Inflammatory macrophage (primary cell): ENCODE data around the gene ARHGAP25.

Experiments
- DNase-seq, 2 donors: peaks; one replicate each; pipeline ENCODE4 v3.0.0-alpha.2; 2020 to 2022

The ARHGAP25 gene

DNA sequence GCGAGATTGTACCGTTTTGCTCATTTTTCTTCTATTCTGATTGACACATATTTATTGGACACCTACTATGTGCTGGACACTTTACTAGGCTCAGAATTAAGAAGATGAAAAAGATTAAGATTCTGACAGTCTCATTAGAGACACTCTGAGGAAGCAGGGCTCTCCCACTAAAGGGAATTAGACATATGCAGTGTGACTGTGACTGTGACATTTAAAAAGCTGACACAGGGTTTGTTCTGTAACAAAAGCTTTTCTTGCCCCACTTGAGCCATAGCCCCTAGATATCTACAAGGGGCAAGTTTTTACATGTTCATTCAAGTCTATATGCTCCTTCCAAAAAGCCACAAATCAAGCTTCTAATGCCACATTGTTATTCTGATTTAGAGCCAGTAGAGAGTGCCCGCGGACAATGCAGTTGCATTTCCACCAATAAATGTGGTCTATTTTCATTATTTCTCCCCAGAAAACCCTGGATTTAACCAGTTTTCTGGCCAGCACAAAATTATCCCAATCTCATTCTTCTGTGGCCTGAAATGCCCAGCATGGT lies 9.8 kb downstream of the ARHGAP25 start:
- peak; percentile 70 to 79 for DNase-seq

DNA sequence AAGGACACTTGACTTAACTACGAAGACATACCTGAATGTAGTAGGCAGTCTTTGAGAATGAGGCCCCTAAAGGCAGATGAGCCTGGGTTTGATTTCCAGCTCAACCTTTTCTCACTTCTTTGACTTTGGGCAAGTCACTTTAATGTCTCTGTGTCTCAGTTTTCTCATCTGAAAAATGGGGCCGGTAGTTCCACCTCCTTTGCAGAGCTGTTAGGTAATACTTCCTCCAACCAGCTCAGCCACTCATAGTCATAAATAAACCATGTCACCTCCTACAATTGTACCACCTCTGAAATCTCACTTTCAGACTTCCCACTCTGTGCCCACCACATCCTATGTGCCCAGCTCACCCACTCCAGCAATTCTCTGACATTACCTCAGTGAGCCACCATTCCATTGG lies 10.4 kb downstream of the ARHGAP25 start:
- peak; percentile 64 to 79 for DNase-seq

DNA sequence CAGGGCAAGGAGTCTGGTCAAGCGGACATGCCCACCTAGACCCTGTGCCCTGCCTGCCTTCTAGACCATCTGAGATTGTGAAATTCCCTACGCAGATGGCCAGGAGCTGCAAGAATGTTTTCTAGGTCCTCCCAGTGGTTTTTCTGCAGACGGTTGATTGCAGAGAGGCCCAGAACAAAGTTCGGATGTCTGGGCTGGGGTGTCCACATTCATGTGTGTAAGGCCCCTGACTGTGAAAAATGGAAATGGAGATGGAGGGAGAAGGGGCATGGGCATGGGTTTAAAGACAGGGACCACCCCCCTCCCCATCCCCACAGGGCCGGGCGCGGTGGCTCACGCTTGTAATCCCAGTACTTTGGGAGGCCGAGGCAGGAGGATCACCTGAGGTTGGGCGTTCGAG lies 11.8 kb downstream of the ARHGAP25 start:
- DNase-seq: no peak

DNA sequence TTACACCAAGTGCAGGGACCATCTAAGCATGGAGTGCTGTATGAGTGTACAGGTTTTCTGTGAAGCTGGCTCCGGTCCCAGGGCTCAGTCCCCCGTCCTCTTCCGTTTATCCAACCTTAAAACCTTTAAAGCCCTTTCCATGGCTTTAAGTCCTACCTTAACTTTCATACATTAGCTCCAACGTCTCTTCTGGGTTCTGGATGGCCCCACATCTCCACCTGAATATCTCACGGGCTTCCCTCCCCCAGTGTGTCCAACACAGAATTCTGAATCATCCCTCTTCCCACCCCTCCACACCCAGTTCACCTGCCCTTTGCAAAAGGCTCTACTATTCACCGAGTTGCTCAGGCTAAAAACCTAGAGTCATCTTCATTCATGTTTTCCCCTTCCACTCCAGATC lies 12.8 kb downstream of the ARHGAP25 start:
- no peak for DNase-seq

DNA sequence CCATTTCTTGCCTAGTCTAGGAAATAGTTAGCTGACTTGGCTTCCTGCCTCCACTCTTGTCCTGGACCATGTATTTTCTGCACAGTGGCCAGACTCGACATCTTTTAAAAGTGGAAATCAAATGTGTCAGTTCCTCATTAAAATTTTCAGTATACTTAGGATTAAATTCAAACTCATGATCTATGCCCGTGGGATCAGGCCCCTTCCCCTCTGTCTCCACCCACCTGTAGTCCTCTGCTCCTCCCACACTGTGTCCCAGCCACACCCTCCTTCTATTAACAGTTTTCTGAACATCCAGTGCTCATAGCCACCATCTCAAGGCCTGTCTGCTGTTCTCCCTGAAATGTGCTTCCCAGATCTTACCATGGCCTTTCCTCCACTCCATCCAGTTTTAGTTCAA lies 13.3 kb downstream of the ARHGAP25 start:
- peak; percentile 35 to 45 for DNase-seq

- DNase-seq: peak; percentile 45 to 78
These were observed 14.0 kb downstream of the ARHGAP25 start for GRCh38 chr2:68748568-68748967.

DNA sequence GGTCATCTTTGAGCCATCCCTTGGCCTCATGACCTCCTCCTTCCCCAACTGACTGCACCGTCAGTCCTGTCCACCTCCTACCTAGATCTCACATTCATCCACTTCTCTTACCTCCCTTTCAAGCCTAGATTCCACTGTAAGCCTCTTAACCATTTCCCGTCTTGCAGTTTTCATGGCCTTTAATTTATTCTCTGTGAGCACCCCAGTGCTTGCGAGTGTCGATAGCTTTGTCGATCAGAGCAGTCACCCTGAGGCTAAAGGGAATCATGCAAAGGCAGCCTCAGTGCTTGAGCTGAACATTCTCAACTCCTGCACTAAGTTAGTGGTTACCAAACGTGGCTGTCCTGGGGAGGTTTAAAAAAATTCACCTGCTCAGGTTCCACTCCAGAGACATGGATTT lies 14.7 kb downstream of the ARHGAP25 start:
- peak in 1 of 2 donors; percentile 41 for DNase-seq

- no peak for DNase-seq
These were observed 16.2 kb downstream of the ARHGAP25 start for GRCh38 chr2:68750592-68751396.

DNA sequence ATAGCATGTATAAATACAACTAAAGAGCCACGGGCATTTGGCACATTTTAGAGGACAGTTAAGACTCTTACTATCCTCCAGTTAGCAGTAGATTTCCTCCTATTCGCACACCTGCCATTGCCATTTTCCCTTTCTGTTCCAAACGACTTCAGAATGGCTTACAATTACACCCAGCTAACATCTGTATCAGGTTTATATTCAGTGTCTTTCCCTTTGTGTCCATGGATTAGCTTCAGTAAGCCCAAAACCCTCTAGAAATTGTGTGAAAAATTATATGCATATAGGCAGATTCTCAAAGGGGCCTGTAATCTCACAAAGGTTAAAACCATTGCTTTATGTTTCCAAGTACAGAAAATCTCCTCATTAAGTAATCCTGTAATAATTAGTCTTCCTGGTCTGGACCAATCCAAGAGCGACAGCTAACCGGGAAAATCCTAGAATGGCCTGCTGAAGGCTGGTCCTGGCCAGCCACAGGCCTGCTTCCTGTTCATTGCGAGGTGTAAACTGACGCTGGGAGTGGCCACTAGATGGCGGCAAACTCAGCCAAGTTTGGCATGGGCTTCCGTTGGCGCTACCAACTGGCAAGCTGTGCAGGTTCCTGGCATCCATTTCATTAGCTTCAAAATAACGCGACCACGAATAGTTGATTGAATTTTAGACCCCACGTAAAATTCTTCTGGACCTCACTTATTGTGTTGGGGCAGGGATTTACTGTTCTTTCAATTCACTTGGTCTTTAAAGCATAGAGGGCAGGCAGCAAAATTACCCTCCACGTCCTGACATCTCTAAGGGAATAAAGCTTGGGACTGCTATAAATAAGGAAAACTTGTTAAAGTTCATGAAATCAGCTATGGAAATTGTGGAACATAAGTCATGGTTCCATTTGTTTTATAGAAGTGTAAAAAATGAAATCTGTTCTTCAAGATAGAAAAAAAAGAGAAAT lies 17.1 kb downstream of the ARHGAP25 start:
- DNase-seq: peak; percentile 91 to 93

DNA sequence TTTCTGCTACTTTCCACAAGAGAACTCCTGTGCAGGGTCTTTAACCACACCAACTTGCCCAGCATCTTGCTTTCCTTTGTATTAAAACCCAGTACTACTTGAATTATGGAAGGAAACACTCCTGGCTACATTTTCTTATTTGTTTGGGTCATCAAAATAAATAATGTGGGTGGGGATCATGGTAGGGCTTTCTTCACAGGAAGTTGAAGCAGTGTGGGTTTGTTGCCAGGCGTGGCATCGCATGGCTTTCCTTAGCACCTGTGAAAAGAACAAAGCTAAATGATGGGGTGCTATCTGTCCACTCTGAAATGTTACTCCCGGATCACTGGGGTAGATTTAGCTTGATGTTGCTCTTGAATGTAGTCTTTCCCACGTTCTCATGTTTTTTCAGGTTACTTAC lies 18.7 kb downstream of the ARHGAP25 start:
- no peak for DNase-seq

- no peak for DNase-seq
These were observed 20.5 kb downstream of the ARHGAP25 start for GRCh38 chr2:68755071-68755470.

GRCh38 chr2:68756178-68756577 lies 21.6 kb downstream of the ARHGAP25 start:
- no peak for DNase-seq

DNA sequence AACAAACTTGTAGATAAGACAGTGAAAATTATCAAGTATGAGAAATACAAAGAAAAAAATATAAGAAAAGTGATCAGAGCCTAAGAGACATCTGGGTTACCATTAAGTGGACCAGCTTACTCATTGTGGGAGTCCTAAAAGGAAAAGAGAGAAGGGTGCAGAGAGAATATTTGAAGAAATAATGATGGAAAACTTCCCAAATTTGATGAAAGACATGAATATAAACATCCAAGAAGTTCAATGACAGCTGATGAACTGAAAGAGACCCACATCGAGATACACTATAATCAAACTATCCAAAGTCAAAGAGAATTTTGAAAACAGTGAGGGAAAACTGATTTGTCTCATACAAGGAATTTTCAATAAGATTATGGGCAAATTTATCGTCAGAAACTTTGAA lies 22.5 kb downstream of the ARHGAP25 start:
- DNase-seq: no peak

GRCh38 chr2:68762100-68762499 lies 27.5 kb downstream of the ARHGAP25 start:
- no peak for DNase-seq

DNA sequence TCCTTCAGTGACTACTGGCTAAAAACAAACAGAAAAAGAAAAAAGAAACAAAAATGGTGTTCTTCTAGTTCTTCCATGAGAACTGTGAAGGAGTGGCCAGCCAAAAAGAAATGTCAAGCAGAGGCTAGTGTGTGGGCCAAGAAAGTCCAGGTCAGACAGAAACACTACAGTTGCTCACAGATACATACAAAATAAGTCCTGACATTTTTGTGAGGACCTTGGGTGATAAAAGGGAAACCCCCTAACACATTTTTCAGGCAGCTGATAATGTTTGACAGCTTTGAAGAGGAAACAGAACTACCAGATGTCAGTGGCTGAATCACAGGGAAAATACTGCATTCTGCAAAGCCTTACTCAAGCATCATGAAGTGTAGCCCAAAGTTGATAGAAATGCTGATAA lies 28.1 kb downstream of the ARHGAP25 start:
- DNase-seq: peak; percentile 51 to 70

DNA sequence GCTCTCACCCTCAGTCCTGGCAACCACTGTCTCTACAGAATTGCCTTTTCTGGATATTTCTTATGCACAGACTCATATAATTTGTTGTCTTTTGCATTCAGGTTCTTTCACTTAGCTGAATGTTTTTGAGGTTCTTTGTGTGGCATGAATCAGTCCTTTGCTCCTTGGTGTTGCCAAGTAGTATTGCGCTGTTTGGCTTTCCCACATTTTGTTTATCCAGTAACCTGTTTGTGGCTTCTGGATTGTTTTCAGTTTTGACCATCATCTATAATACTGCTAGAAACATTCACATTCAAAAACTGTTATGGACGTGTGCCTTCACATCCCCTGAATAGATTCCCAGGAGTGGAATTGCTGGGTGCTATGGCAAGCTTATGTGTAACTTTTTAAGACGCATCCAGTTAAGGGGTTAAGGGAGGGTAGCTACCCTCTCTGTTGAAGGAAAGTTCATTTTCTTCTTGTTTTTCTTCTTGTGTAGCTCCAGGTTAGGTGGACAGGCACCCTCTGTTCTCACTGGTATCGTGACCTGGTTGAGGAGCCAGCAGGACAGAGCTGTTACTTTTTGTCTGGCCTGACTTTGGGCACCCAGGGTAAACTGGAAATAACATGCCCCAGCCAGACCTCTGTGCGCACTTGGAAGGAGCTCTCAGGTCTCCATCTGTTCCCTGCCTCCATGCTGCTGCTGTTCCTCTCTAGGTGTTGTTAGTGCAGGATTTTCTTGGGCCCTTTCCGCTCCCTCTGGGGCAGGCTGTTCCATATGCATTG lies 29.6 kb downstream of the ARHGAP25 start:
- DNase-seq: no peak

DNA sequence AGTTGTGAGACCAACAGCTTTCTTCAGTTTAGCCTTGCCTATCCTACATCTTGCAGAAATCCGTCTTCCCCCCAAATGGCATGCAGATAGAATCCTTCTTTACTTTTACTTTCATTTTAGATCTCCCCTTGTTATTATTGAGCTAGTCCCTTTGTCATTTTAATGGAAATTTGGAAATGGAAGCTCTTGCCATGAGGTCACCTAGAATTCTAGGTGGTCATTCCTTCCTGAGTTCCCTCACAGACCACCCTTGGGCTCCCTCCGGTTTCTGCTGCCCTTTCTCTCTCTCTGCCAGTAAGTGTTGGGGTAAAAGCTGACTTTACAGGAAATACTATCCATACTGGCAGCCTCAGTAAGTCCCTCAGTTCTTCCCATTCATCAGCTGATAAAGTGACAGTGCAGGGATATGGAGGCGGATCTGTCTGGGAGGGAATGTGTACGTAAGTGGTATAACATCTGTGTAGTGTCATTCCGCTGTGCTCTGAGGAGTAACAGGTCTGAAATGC lies 30.2 kb downstream of the ARHGAP25 start:
- no peak for DNase-seq

GRCh38 chr2:68765739-68766375 lies 31.2 kb downstream of the ARHGAP25 start:
- DNase-seq: peak in 1 of 2 donors; percentile 31

DNA sequence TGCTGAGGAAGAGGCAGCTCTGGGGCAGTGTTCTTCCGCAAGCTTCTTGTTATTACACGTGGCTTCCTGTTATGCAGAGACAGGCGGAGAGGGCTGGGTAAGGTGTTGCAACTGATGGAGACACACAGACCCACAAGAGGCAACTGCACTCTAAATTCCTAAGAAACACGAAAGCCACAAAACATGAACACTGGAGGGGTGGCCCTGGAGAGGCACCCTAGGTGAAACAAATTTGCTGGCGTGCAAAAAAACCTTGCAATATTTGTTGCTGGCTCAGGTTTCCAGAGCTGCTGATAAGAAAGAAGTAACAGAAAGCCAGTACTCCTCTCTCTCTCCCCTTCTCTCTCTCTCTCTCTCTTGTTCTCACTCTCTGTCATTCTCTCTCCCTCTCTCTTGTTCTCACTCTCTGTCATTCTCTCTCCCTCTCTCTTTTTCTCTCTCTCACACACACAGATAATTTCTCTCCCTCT lies 31.8 kb downstream of the ARHGAP25 start:
- peak; percentile 91 to 95 for DNase-seq

- DNase-seq: peak; percentile 45 to 86
These were observed 32.7 kb downstream of the ARHGAP25 start for GRCh38 chr2:68767031-68767961.
